Measurements from ENCODE around the gene SULT2A1. TPM values are rescaled to one million over a fixed set of nuclear protein-coding genes. Genes with fewer than 3 reads are reported as not detected.

SULT2A1 gene
- total RNA-seq, 1 donor from 2014 or later = not detected

DNA sequence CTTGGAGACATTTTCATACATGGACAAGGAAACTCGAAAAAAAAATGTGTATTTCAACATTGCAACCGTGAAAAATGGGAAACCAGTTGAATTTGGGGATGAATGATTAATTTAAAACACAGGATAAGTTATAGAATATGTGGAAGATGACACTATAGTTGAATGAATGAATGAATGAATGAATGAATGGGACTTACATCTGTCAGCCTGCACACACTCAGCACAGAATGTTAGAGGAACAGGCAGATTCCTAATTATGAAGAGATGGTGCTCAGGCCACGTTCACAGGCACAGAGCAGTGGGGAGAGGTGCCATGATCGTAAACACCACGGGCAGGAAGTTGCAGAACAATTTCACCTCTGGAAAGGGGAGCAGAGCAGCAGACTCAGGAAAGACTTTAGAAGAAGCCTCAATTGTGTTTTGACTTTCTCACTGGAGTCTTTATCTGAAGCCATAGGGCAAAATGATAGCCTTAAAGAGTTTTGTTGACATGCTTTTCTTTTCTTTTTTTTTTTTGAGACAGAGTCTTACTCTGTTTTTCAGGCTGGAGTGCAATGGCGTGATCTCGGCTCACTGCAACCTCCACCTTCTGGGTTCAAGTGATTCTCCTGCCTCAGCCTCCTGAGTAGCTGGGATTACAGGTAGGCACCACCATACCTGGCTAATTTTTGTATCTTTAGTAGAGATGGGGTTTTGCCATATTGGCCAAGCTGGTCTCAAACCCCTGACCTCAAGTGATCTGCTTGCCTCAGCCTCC, 4.9 kb upstream of the SULT2A1 start:
- no peak for DNase-seq (ENCODE audit: low spot score)
- Histone ChIP-seq H4K20me1 (ENCODE audit: low read depth) (no peaks in the 10 kb centered on the region), H3K36me3 (no peaks in the 10 kb centered on the region), H3K27me3 (no peaks in the 10 kb centered on the region), H3K4me1 (peaks cover 7% of the 10 kb centered on the region), H3K4me2 (no peak overlapping the region), H3F3A (ENCODE audit: low read depth) (peaks cover 24% of the 10 kb centered on the region), H3K27ac (no peak overlapping the region), H3K79me2 (ENCODE audit: low read depth) (no peaks in the 10 kb centered on the region), H3K4me3 (no peak overlapping the region), H3K9me3 (ENCODE audit: low read depth) (no peaks in the 10 kb centered on the region), H2AFZ (replicated peaks) (no peak overlapping the region), H3K9ac (no peak overlapping the region)
- Mint-ChIP-seq H3K4me1 (peaks cover 5% of the 10 kb centered on the region), H3K9me3 (peaks cover 2% of the 10 kb centered on the region), H3K36me3 (no peaks in the 10 kb centered on the region), H3K27ac (no peak overlapping the region), H3K27me3 (ENCODE audit: insufficient read depth, low read depth) (peaks cover 4% of the 10 kb centered on the region), H3K4me3 (no peak overlapping the region)
- no peak for TF ChIP-seq EZH2phosphoT487 (IDR thresholded peaks at IDR 0.05)
- no peak for TF ChIP-seq CTCF (IDR thresholded peaks at IDR 0.05)
- TF ChIP-seq EZH2 (IDR thresholded peaks at IDR 0.05) = no peak

DNA sequence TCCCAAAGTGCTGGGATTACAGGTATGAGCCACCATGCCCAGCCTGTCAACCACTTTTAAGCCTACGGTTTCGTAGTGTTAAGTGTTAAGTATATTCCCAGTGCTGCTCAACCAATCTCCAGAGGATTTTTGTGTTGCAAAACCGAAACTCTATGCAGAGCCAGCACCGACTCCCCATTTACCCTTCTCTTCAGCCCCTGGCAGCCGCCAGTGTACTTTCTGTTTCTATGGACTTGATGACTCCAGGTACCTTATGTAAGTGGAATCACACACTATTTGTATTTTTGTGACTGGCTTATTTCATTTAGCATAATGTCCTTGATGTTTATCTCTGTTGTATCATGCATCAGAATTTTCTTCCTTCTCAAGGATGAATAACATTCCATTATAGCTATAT, 1.1 kb downstream of the SULT2A1 start:
- H3K79me2 ChIP-seq (ENCODE audit: low read depth) = no peaks in the 10 kb centered on the region
- no peak overlapping the region for H3K27ac ChIP-seq
- no peak overlapping the region for H3K9ac ChIP-seq
- H3K36me3 Mint-ChIP-seq = no peaks in the 10 kb centered on the region
- H3K4me1 Mint-ChIP-seq = peaks cover 9% of the 10 kb centered on the region
- H3F3A ChIP-seq (ENCODE audit: low read depth) = peaks cover 6% of the 10 kb centered on the region
- H3K36me3 ChIP-seq = no peaks in the 10 kb centered on the region
- no peaks in the 10 kb centered on the region for H3K27me3 ChIP-seq
- H3K27ac Mint-ChIP-seq = no peak overlapping the region
- TF ChIP-seq EZH2 (IDR thresholded peaks at IDR 0.05) (no peak), EZH2phosphoT487 (IDR thresholded peaks at IDR 0.05) (no peak), CTCF (IDR thresholded peaks at IDR 0.05) (no peak)
- H4K20me1 ChIP-seq (ENCODE audit: low read depth) = no peaks in the 10 kb centered on the region
- H3K9me3 Mint-ChIP-seq = no peaks in the 10 kb centered on the region
- no peaks in the 10 kb centered on the region for H3K9me3 ChIP-seq (ENCODE audit: low read depth)
- H2AFZ ChIP-seq (replicated peaks) = no peak overlapping the region
- peaks cover 9% of the 10 kb centered on the region for H3K27me3 Mint-ChIP-seq (ENCODE audit: insufficient read depth, low read depth)
- DNase-seq (ENCODE audit: low spot score) = no peak
- no peak overlapping the region for H3K4me3 ChIP-seq
- H3K4me2 ChIP-seq = no peak overlapping the region
- H3K4me1 ChIP-seq = peaks cover 8% of the 10 kb centered on the region
- H3K4me3 Mint-ChIP-seq = peak overlapping the region; percentile 3

DNA sequence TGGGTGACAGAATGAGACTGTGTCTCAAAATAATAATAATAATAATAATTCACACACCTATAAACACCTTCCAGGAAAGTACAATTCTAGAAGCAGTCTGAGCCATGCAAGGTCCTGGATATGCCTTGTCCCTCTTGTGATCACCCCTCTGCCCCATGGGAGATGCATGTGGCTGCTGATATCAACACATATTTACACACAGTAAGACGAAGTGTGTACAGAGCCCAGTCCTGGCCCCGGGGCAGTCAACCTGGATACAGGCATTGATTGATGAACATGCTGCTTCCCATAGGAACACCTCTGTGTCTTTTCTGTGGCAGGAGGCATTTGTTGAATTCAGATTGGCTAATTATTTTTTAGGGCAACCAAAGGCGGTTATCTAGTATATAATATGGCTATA, 3.2 kb downstream of the SULT2A1 start:
- Mint-ChIP-seq H3K4me1 (peaks cover 9% of the 10 kb centered on the region), H3K27ac (no peak overlapping the region), H3K9me3 (peaks cover 4% of the 10 kb centered on the region), H3K4me3 (no peak overlapping the region), H3K36me3 (no peaks in the 10 kb centered on the region), H3K27me3 (ENCODE audit: insufficient read depth, low read depth) (peaks cover 11% of the 10 kb centered on the region)
- no peaks in the 10 kb centered on the region for H3K9me3 ChIP-seq (ENCODE audit: low read depth)
- no peak overlapping the region for H2AFZ ChIP-seq (replicated peaks)
- DNase-seq (ENCODE audit: low spot score) = no peak
- no peaks in the 10 kb centered on the region for H3K36me3 ChIP-seq
- no peak overlapping the region for H3K4me3 ChIP-seq
- TF ChIP-seq EZH2 (IDR thresholded peaks at IDR 0.05) (no peak), EZH2phosphoT487 (IDR thresholded peaks at IDR 0.05) (no peak), CTCF (IDR thresholded peaks at IDR 0.05) (no peak)
- H3K27me3 ChIP-seq = no peaks in the 10 kb centered on the region
- H3K4me1 ChIP-seq = peaks cover 8% of the 10 kb centered on the region
- no peak overlapping the region for H3K9ac ChIP-seq
- peaks cover 9% of the 10 kb centered on the region for H3F3A ChIP-seq (ENCODE audit: low read depth)
- H3K79me2 ChIP-seq (ENCODE audit: low read depth) = no peaks in the 10 kb centered on the region
- no peak overlapping the region for H3K4me2 ChIP-seq
- no peaks in the 10 kb centered on the region for H4K20me1 ChIP-seq (ENCODE audit: low read depth)
- no peak overlapping the region for H3K27ac ChIP-seq

Data from neural progenitor cell (in vitro differentiated cells).